ENCODE measurements around the gene UGT1A9.

UGT1A9 gene

GRCh38 chr2:233673896-233674295 lies 2.2 kb downstream of the UGT1A9 start:
- TF ChIP-seq CTCF (IDR thresholded peaks at IDR 0.05), result no peak

- no peak for TF ChIP-seq CTCF (IDR thresholded peaks at IDR 0.05)
Measured at GRCh38 chr2:233674314-233674713, 2.6 kb downstream of the UGT1A9 start.

- no peak for TF ChIP-seq CTCF (IDR thresholded peaks at IDR 0.05)
Measured at GRCh38 chr2:233674995-233675394, 3.3 kb downstream of the UGT1A9 start.

GRCh38 chr2:233676046-233676445 lies 4.3 kb downstream of the UGT1A9 start:
- TF ChIP-seq CTCF (IDR thresholded peaks at IDR 0.05), result no peak

- no peak for TF ChIP-seq CTCF (IDR thresholded peaks at IDR 0.05)
Measured at GRCh38 chr2:233679196-233679595, 7.5 kb downstream of the UGT1A9 start.

- no peak for TF ChIP-seq CTCF (IDR thresholded peaks at IDR 0.05)
Measured at GRCh38 chr2:233680361-233681045, 8.8 kb downstream of the UGT1A9 start.

GRCh38 chr2:233681521-233682099 lies 9.9 kb downstream of the UGT1A9 start, which contains the start of gene UGT1A7:
Gene UGT1A7, plus strand, starts transcription at chr2:233681901. Its CDS starts 37 bp downstream, at chr2:233681938.
- no peak for TF ChIP-seq CTCF (IDR thresholded peaks at IDR 0.05)

Measured in LNCAP (cell line).